H9 (cell line): ENCODE measurements around the gene HYAL2. TPM values are rescaled to one million over a fixed set of nuclear protein-coding genes. Genes with fewer than 3 reads are reported as not detected.

Source experiments
- DNase-seq: peaks from one replicate; pipeline ENCODE4 v3.0.0-alpha.2; 2017
- H2AFZ ChIP-seq: one replicate; pipeline ENCODE4 v1.6.1; 2013; ENCODE audit warnings: mild to moderate bottlenecking, low read length, control low read depth, moderate library complexity
- H2AK5ac ChIP-seq: 2 replicates; pipeline ENCODE4 v1.6.1; 2013; ENCODE audit warnings: low read length, control low read depth, mixed read lengths; ENCODE audit not compliant: insufficient read length
- H2BK120ac ChIP-seq: one replicate; pipeline ENCODE4 v1.6.1; 2013; ENCODE audit warnings: low read depth, mild to moderate bottlenecking, low read length, control low read depth, inconsistent platforms; ENCODE audit not compliant: poor library complexity, severe bottlenecking
- H2BK12ac ChIP-seq: 2 replicates; pipeline ENCODE4 v1.6.1; 2013; ENCODE audit warnings: low read length, control low read depth, mixed read lengths, low read depth; ENCODE audit not compliant: insufficient read length
- H2BK15ac ChIP-seq: 2 replicates; pipeline ENCODE4 v1.6.1; 2013; ENCODE audit warnings: low read depth, low read length, control low read depth
- H2BK20ac ChIP-seq: one replicate; pipeline ENCODE4 v1.6.1; 2013; ENCODE audit warnings: low read depth, mild to moderate bottlenecking, low read length, control low read depth, inconsistent platforms; ENCODE audit not compliant: poor library complexity, severe bottlenecking
- H2BK5ac ChIP-seq: 2 replicates; pipeline ENCODE4 v1.6.1; 2013; ENCODE audit warnings: low read length, control low read depth, mixed read lengths; ENCODE audit not compliant: insufficient read length
- H3K14ac ChIP-seq: 2 replicates; pipeline ENCODE4 v1.6.1; 2013; ENCODE audit warnings: low read length, control low read depth; ENCODE audit not compliant: insufficient read depth
- H3K18ac ChIP-seq: 2 replicates; pipeline ENCODE4 v1.6.1; 2013; ENCODE audit warnings: low read depth, mild to moderate bottlenecking, mixed read lengths, low read length, control low read depth; ENCODE audit not compliant: insufficient read length
- H3K23ac ChIP-seq: 2 replicates; pipeline ENCODE4 v1.6.1; 2013; ENCODE audit warnings: low read length, control low read depth, mixed read lengths, low read depth; ENCODE audit not compliant: insufficient read length
- H3K23me2 ChIP-seq: 2 replicates; pipeline ENCODE4 v1.6.1; 2013; ENCODE audit warnings: low read depth, mild to moderate bottlenecking, mixed read lengths, low read length, control low read depth; ENCODE audit not compliant: insufficient read length, poor library complexity, severe bottlenecking
- H3K27ac ChIP-seq: 2 replicates; pipeline ENCODE4 v1.5.1; 2013; ENCODE audit warnings: low read length, control low read depth, mixed read lengths, low read depth; ENCODE audit not compliant: insufficient read length
- H3K27me3 ChIP-seq: 2 replicates; pipeline ENCODE4 v1.6.1; 2013; ENCODE audit warnings: low read length, control low read depth, inconsistent platforms; ENCODE audit not compliant: insufficient read depth
- H3K4ac ChIP-seq: 2 replicates; pipeline ENCODE4 v1.6.1; 2013; ENCODE audit warnings: low read depth, mild to moderate bottlenecking, control low read depth, inconsistent platforms, low read length, moderate library complexity
- H3K4me1 ChIP-seq: 2 replicates; pipeline ENCODE4 v1.6.1; 2013; ENCODE audit warnings: low read length, control low read depth, inconsistent platforms; ENCODE audit not compliant: insufficient read depth
- H3K4me2 ChIP-seq: 2 replicates; pipeline ENCODE4 v1.6.1; 2013; ENCODE audit warnings: low read length, control low read depth, mixed read lengths; ENCODE audit not compliant: insufficient read length, insufficient read depth
- H3K56ac ChIP-seq: 2 replicates; pipeline ENCODE4 v1.6.1; 2013; ENCODE audit warnings: low read depth, mild to moderate bottlenecking, mixed read lengths, low read length, control low read depth; ENCODE audit not compliant: insufficient read length
- H3K79me1 ChIP-seq: 2 replicates; pipeline ENCODE4 v1.6.1; 2013; ENCODE audit warnings: low read depth, mild to moderate bottlenecking, moderate library complexity, low read length, control low read depth, inconsistent platforms; ENCODE audit not compliant: insufficient read depth, poor library complexity, severe bottlenecking
- H3K79me2 ChIP-seq: 2 replicates; pipeline ENCODE4 v1.6.1; 2013; ENCODE audit warnings: low read length, control low read depth, inconsistent platforms; ENCODE audit not compliant: insufficient read depth
- H3K9ac ChIP-seq: 2 replicates; pipeline ENCODE4 v1.6.1; 2013; ENCODE audit warnings: low read length, control low read depth, mixed read lengths; ENCODE audit not compliant: insufficient read length; ENCODE audit errors: extremely low read depth
- H3K9me3 ChIP-seq: one replicate; pipeline ENCODE4 v1.6.1; 2013; ENCODE audit warnings: low read depth, low read length, inconsistent platforms; ENCODE audit not compliant: control insufficient read depth
- H3T11ph ChIP-seq: one replicate; pipeline ENCODE4 v1.6.1; 2013; ENCODE audit warnings: mild to moderate bottlenecking, low read length, control low read depth, inconsistent platforms
- H4K20me1 ChIP-seq: one replicate; pipeline ENCODE4 v1.6.1; 2013; ENCODE audit not compliant: control insufficient read depth, insufficient read length, insufficient read depth
- H4K5ac ChIP-seq: 2 replicates; pipeline ENCODE4 v1.6.1; 2013; ENCODE audit warnings: low read depth, mild to moderate bottlenecking, mixed read lengths, low read length, control low read depth; ENCODE audit not compliant: insufficient read length
- H4K8ac ChIP-seq: replicated peaks from 2 replicates; pipeline ENCODE4 v1.6.1; 2013; ENCODE audit warnings: low read length, control low read depth, mixed read lengths, low read depth; ENCODE audit not compliant: insufficient read length
- H4K91ac ChIP-seq: 2 replicates; pipeline ENCODE4 v1.6.1; 2013; ENCODE audit warnings: low read depth, mild to moderate bottlenecking, moderate library complexity, mixed read lengths, low read length, control low read depth; ENCODE audit not compliant: insufficient read length
- H3K27ac Mint-ChIP-seq, 3 experiments: 2 replicates in 2 of 3; 3 replicates in 1 of 3; pipeline ENCODE4 v1.8.0; 2020 to 2021; ENCODE audit warnings: mixed read lengths in 3 of 3, mild to moderate bottlenecking in 1 of 3, moderate library complexity in 1 of 3
- H3K27me3 Mint-ChIP-seq: 2 replicates; pipeline ENCODE4 v1.8.0; 2021; ENCODE audit warnings: low read depth, mild to moderate bottlenecking, moderate library complexity, mixed read lengths
- H3K36me3 Mint-ChIP-seq, 3 experiments: 2 replicates in 2 of 3; 3 replicates in 1 of 3; pipeline ENCODE4 v1.8.0; 2020 to 2021; ENCODE audit warnings: low read depth in 3 of 3, mixed read lengths in 3 of 3; ENCODE audit not compliant: insufficient read depth in 1 of 3
- H3K4me1 Mint-ChIP-seq, 2 experiments: 2 replicates each; pipeline ENCODE4 v1.8.0; 2020; ENCODE audit warnings: mixed read lengths in 2 of 2
- H3K4me3 Mint-ChIP-seq, 2 experiments: 2 replicates in 1 of 2; 3 replicates in 1 of 2; pipeline ENCODE4 v1.8.0; 2020 to 2021; ENCODE audit warnings: mild to moderate bottlenecking in 2 of 2, mixed read lengths in 2 of 2, moderate library complexity in 1 of 2
- H3K9me3 Mint-ChIP-seq, 2 experiments: 2 replicates in 1 of 2; 3 replicates in 1 of 2; pipeline ENCODE4 v1.8.0; 2020; ENCODE audit warnings: mild to moderate bottlenecking in 2 of 2, mixed read lengths in 2 of 2, moderate library complexity in 1 of 2
- CTCF ChIP-seq: fragments of 200-600 bp; sonication (generic); conservative IDR thresholded peaks from 3 replicates; pipeline ENCODE4 v1.8.0; 2021; ENCODE audit warnings: antibody characterized with exemption, mild to moderate bottlenecking
- WGBS: extraction: QIAGEN DNeasy Blood & Tissue Kit; methylation state at CpG from one replicate; pipeline ENCODE4 v1.1.7; 2013; ENCODE audit warnings: missing lambda C conversion rate, low lambda C conversion rate, mixed read lengths; ENCODE audit not compliant: insufficient read length; ENCODE audit errors: extremely low coverage; 5-methylcytosine and 5-hydroxymethylcytosine counted together
- total RNA-seq: library from RNA; stranded (reverse); gene quantifications from 2 replicates; pipeline ENCODE4 v1.2.1, GENCODE V29; 2021

HYAL2 gene
- total RNA-seq, 1 experiment from 2014 or later = 51.9 TPM

DNA sequence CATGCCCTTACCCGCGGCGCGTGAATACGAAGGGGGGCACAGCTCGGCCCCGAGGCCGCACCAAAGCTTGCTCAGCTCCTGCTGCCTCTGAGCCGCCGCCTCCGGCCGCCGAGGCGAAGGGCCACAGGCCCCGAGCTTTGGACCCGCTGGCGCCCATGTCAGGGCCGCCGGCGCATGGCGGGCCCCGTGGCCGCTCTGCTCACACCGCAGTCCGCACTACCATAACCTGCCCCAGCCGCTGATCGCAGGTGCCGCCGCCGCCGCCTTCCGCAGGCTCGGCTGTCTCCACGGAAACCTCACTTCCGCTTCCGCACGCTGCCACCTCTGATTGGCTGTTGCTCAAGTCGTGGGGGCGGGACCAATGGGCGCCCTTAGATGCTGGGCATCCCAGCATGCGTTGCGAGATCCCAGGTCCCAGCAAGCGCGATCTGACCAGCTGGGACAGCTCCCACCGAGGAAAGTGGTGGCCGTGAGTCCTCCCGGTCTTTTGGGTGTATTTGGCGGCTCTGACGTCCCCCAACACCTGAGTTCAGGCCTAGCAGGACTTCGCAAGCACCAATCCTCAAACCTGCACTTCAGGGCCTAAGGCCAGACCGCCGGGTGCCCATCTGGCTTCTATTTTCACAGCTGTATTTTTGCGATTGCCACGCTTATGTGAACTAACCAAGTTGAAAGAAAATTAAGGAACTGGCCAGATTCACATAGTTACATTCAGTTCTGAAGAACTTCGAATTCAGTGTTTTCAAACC, 5.6 kb upstream of the HYAL2 start, which contains the start of gene TUSC2:
Gene TUSC2 (minus strand): TSS at position 281 of the 749 bp plus-strand sequence. CDS start 124 bp downstream, at position 157.
- no peak within 1 kb of the TSS for H2BK12ac ChIP-seq
- H2BK15ac ChIP-seq = no peak within 1 kb of the TSS
- peaks cover 10 to 25% of the 10 kb centered on the region in 2 experiments for H3K4me1 Mint-ChIP-seq
- no peaks in the 10 kb centered on the region for H3K27me3 ChIP-seq
- peaks cover 2% of the 10 kb centered on the region; the same call in 1 of the 2 replicates for H3K4me1 ChIP-seq
- H3K27me3 Mint-ChIP-seq = no peaks in the 10 kb centered on the region; the same call in 1 of the 2 replicates
- DNase-seq = peak; percentile 97
- H2AFZ ChIP-seq = no peak within 1 kb of the TSS
- no peak within 1 kb of the TSS for H2BK20ac ChIP-seq
- H2AK5ac ChIP-seq = no peak within 1 kb of the TSS
- no peak within 1 kb of the TSS for H3K56ac ChIP-seq
- peak within 1 kb of the TSS; percentile 88 to 96 for H3K4me3 Mint-ChIP-seq
- H3K36me3 Mint-ChIP-seq = peaks cover 22 to 59% (median 42%) of the 10 kb centered on the region in 3 experiments; a peak in 6 of 7 replicates
- peak within 1 kb of the TSS; percentile 84 for H3K9ac ChIP-seq
- peaks cover 4% of the 10 kb centered on the region; the same call in 1 of the 2 replicates for H3K79me2 ChIP-seq
- peak within 1 kb of the TSS; percentile 94 for H3K4me2 ChIP-seq
- no peak within 1 kb of the TSS for H3T11ph ChIP-seq
- no peak within 1 kb of the TSS for H3K18ac ChIP-seq
- no peaks in the 10 kb centered on the region for H3K9me3 Mint-ChIP-seq
- H3K14ac ChIP-seq = peak within 1 kb of the TSS; percentile 25; the same call in 1 of the 2 replicates
- H3K27ac ChIP-seq = no peak within 1 kb of the TSS
- H3K4ac ChIP-seq = no peak within 1 kb of the TSS
- TF ChIP-seq CTCF = no peak
- H3K79me1 ChIP-seq = peaks cover 6% of the 10 kb centered on the region
- H3K9me3 ChIP-seq = no peaks in the 10 kb centered on the region
- H3K23ac ChIP-seq = no peak within 1 kb of the TSS
- WGBS = no CpG with 5 or more reads among the region's 55 CpGs
- H4K5ac ChIP-seq = no peak within 1 kb of the TSS
- H4K8ac ChIP-seq = no peak within 1 kb of the TSS
- peaks cover 9% of the 10 kb centered on the region for H3K23me2 ChIP-seq
- no peak within 1 kb of the TSS for H2BK120ac ChIP-seq
- H4K20me1 ChIP-seq = no peaks in the 10 kb centered on the region
- peak within 1 kb of the TSS; percentile 40 to 94 (median 68); a peak in 5 of 7 replicates for H3K27ac Mint-ChIP-seq
- no peak within 1 kb of the TSS for H2BK5ac ChIP-seq
- H4K91ac ChIP-seq = no peak within 1 kb of the TSS
